ENCODE measurements around the gene HES3.
A peak's percentile ranks its signal among the peaks of the same experiment; 100 is the strongest.

The HES3 gene
- total RNA-seq: 0 reads per million in 2 experiments

GRCh38 chr1:6243993-6244392 is at the start of gene HES3:
TSS of gene HES3 (plus strand) at chr1:6244179. CDS start at chr1:6244366, 187 bp downstream.
- DNase-seq (ENCODE audit: low read depth): no peak

- no peak for DNase-seq (ENCODE audit: low read depth)
Measured at GRCh38 chr1:6197746-6198427, 46.1 kb upstream of the HES3 start.

- no peak for DNase-seq (ENCODE audit: low read depth)
Measured at GRCh38 chr1:6198646-6199297, 45.2 kb upstream of the HES3 start.

- peak; percentile 95 for DNase-seq (ENCODE audit: low read depth)
Measured at GRCh38 chr1:6199298-6200187, 44.4 kb upstream of the HES3 start, which contains the start of gene RPL22. TSS of gene RPL22 (minus strand) at chr1:6199595. CDS start at chr1:6199573, 22 bp downstream.

- no peak for DNase-seq (ENCODE audit: low read depth)
Measured at GRCh38 chr1:6200188-6200809, 43.7 kb upstream of the HES3 start.

- no peak for DNase-seq (ENCODE audit: low read depth)
Measured at GRCh38 chr1:6202256-6202655, 41.7 kb upstream of the HES3 start.

- DNase-seq (ENCODE audit: low read depth): peak; percentile 21
Measured at GRCh38 chr1:6205849-6206519, 38.0 kb upstream of the HES3 start, which contains the start of gene RNF207. TSS of gene RNF207 (plus strand) at chr1:6206119. CDS start at chr1:6206536, 417 bp downstream.

GRCh38 chr1:6206520-6206855 is 37.5 kb upstream of the HES3 start:
- no peak for DNase-seq (ENCODE audit: low read depth)

- no peak for DNase-seq (ENCODE audit: low read depth)
Measured at GRCh38 chr1:6207075-6207885, 36.7 kb upstream of the HES3 start.

GRCh38 chr1:6207921-6208320 is 36.1 kb upstream of the HES3 start:
- DNase-seq (ENCODE audit: low read depth): no peak

GRCh38 chr1:6208723-6209660 is 35.0 kb upstream of the HES3 start:
- no peak for DNase-seq (ENCODE audit: low read depth)

- no peak for DNase-seq (ENCODE audit: low read depth)
Measured at GRCh38 chr1:6209661-6210580, 34.1 kb upstream of the HES3 start.

- no peak for DNase-seq (ENCODE audit: low read depth)
Measured at GRCh38 chr1:6210591-6211355, 33.2 kb upstream of the HES3 start.

- no peak for DNase-seq (ENCODE audit: low read depth)
Measured at GRCh38 chr1:6211731-6212130, 32.2 kb upstream of the HES3 start.

- no peak for DNase-seq (ENCODE audit: low read depth)
Measured at GRCh38 chr1:6212193-6212959, 31.6 kb upstream of the HES3 start.

GRCh38 chr1:6218375-6219164 is 25.4 kb upstream of the HES3 start:
- no peak for DNase-seq (ENCODE audit: low read depth)
